IMR-90 (cell line): Measurements from ENCODE around the gene WHRN. TPM values are rescaled to one million over a fixed set of nuclear protein-coding genes. Genes with fewer than 3 reads are reported as not detected.
A peak's percentile ranks its signal among the peaks of the same experiment; 100 is the strongest.

ENCODE experiments used
- ATAC-seq: fragments of 200-7000 bp; cut with Tn5 transposase; 2 replicates; pipeline ENCODE4 v1.9.1; 2020; ENCODE audit warnings: low read depth, mild to moderate bottlenecking, moderate library complexity
- BruUV-seq: library from RNA; stranded (reverse); fragments of 400-500 nt; replicated peaks from 2 replicates; lab custom pipeline; 2021; lab: Mats Ljungman, UMichigan
- CTCF ChIA-PET: fragments of 300-600 bp; formaldehyde crosslinking; extraction: SDS; loops from one replicate; lab custom pipeline; 2021; ENCODE audit warnings: antibody characterized with exemption; lab: Yijun Ruan, JAX
- POLR2A ChIA-PET: fragments of 300-600 bp; sonication (Branson Sonifier 250); formaldehyde crosslinking; loops from one replicate; lab custom pipeline; 2022; ENCODE audit warnings: antibody characterized with exemption; ENCODE audit not compliant: unreplicated experiment; lab: Charles Lee
- DNase-seq: peaks from one replicate; pipeline ENCODE4 v3.0.0; 2013
- H2AFZ ChIP-seq: replicated peaks from 2 replicates; pipeline ENCODE3; 2013; ENCODE audit warnings: low read length, mild to moderate bottlenecking; ENCODE audit not compliant: poor library complexity
- H2AK5ac ChIP-seq: 2 replicates; pipeline ENCODE4 v1.6.1; 2013; ENCODE audit warnings: low read depth, low read length, inconsistent platforms
- H2AK9ac ChIP-seq: replicated peaks from 2 replicates; pipeline ENCODE3; 2013; ENCODE audit warnings: mild to moderate bottlenecking, low read depth, low read length, moderate library complexity; ENCODE audit not compliant: poor library complexity
- H2BK120ac ChIP-seq: 2 replicates; pipeline ENCODE4 v1.6.1; 2013; ENCODE audit warnings: low read depth, low read length, inconsistent platforms
- H2BK15ac ChIP-seq: 3 replicates; pipeline ENCODE4 v1.6.1; 2013; ENCODE audit warnings: low read depth, low read length, inconsistent platforms
- H2BK20ac ChIP-seq: 2 replicates; pipeline ENCODE4 v1.6.1; 2013; ENCODE audit warnings: low read depth, mild to moderate bottlenecking, inconsistent platforms, low read length, moderate library complexity
- H2BK5ac ChIP-seq: 2 replicates; pipeline ENCODE4 v1.6.1; 2013; ENCODE audit warnings: mild to moderate bottlenecking, low read depth, low read length, inconsistent platforms; ENCODE audit not compliant: poor library complexity, severe bottlenecking
- H3K14ac ChIP-seq: replicated peaks from 2 replicates; pipeline ENCODE4 v1.6.1; 2013; ENCODE audit warnings: low read depth, low read length, inconsistent platforms
- H3K18ac ChIP-seq: 2 replicates; pipeline ENCODE4 v1.6.1; 2013; ENCODE audit warnings: low read depth, low read length, control low read depth
- H3K23ac ChIP-seq: 2 replicates; pipeline ENCODE4 v1.6.1; 2013; ENCODE audit warnings: low read depth, low read length, inconsistent platforms
- H3K27ac ChIP-seq: 2 replicates; pipeline ENCODE4 v1.5.1; 2013; ENCODE audit warnings: mild to moderate bottlenecking, control low read depth, low read length; ENCODE audit not compliant: insufficient read depth
- H3K27me3 ChIP-seq: 2 replicates; pipeline ENCODE4 v1.6.1; 2013; ENCODE audit warnings: low read length; ENCODE audit not compliant: control insufficient read depth, insufficient read depth
- H3K36me3 ChIP-seq: 2 replicates; pipeline ENCODE4 v1.6.1; 2013; ENCODE audit warnings: low read length, mixed read lengths; ENCODE audit not compliant: control insufficient read depth, insufficient read depth
- H3K4ac ChIP-seq: 2 replicates; pipeline ENCODE4 v1.6.1; 2013; ENCODE audit warnings: low read depth, low read length, inconsistent platforms
- H3K4me1 ChIP-seq: 2 replicates; pipeline ENCODE4 v1.6.1; 2013; ENCODE audit warnings: low read length, mixed read lengths; ENCODE audit not compliant: control insufficient read depth, insufficient read depth
- H3K4me2 ChIP-seq: 2 replicates; pipeline ENCODE4 v1.6.1; 2013; ENCODE audit warnings: low read depth, mild to moderate bottlenecking, control low read depth, low read length, moderate library complexity
- H3K4me3 ChIP-seq: 2 replicates; pipeline ENCODE4 v1.5.1; 2013; ENCODE audit warnings: low read depth, mild to moderate bottlenecking, control low read depth, low read length, moderate library complexity; ENCODE audit not compliant: insufficient read depth
- H3K56ac ChIP-seq: 2 replicates; pipeline ENCODE4 v1.6.1; 2013; ENCODE audit warnings: low read length, inconsistent platforms; ENCODE audit not compliant: insufficient read depth; ENCODE audit errors: extremely low read depth
- H3K79me1 ChIP-seq, 2 experiments: 2 replicates each; pipeline ENCODE4 v1.6.1; 2013; ENCODE audit warnings: low read length in 2 of 2, inconsistent platforms in 1 of 2, low read depth in 1 of 2
- H3K9ac ChIP-seq: 2 replicates; pipeline ENCODE4 v1.6.1; 2013; ENCODE audit warnings: low read depth, low read length, control low read depth
- H3K9me1 ChIP-seq: 2 replicates; pipeline ENCODE4 v1.6.1; 2013; ENCODE audit warnings: low read length, inconsistent platforms; ENCODE audit not compliant: insufficient read depth
- H3K9me3 ChIP-seq: 2 replicates; pipeline ENCODE4 v1.6.1; 2013; ENCODE audit warnings: low read length; ENCODE audit not compliant: control insufficient read depth, insufficient read depth
- H4K20me1 ChIP-seq: 2 replicates; pipeline ENCODE4 v1.6.1; 2013; ENCODE audit warnings: low read length, inconsistent platforms; ENCODE audit not compliant: insufficient read depth
- H4K5ac ChIP-seq: 2 replicates; pipeline ENCODE4 v1.6.1; 2013; ENCODE audit warnings: mild to moderate bottlenecking, low read depth, low read length, control low read depth
- H4K8ac ChIP-seq, 2 experiments: 2 replicates each; pipeline ENCODE4 v1.6.1; 2013; ENCODE audit warnings: low read depth in 2 of 2, low read length in 2 of 2, control low read depth in 1 of 2, inconsistent platforms in 1 of 2
- H4K91ac ChIP-seq: 2 replicates; pipeline ENCODE4 v1.6.1; 2013; ENCODE audit warnings: low read depth, low read length, inconsistent platforms; ENCODE audit not compliant: insufficient read depth
- CTCF ChIP-seq: conservative IDR thresholded peaks from 2 replicates; pipeline ENCODE4 v1.5.1; 2012; ENCODE audit warnings: mild to moderate bottlenecking, low read depth, low read length, improper control_type of control experiment
- FOS ChIP-seq: fragments of 150-350 bp; IDR thresholded peaks from 2 replicates; pipeline ENCODE4 v1.6.1; 2016; ENCODE audit warnings: low read depth, low read length
- MXI1 ChIP-seq: IDR thresholded peaks from 2 replicates; pipeline ENCODE4 v1.6.1; 2012; ENCODE audit warnings: low read depth, mild to moderate bottlenecking, low read length, moderate library complexity, borderline replicate concordance
- RAD21 ChIP-seq: IDR thresholded peaks from 2 replicates; pipeline ENCODE4 v1.6.1; 2012; ENCODE audit warnings: low read length, improper control_type of control experiment
- WGBS, 2 experiments: methylation state at CpG; one replicate each; pipeline versions ENCODE4 v1.1.5 to v1.1.7; 2013; ENCODE audit warnings: missing lambda C conversion rate in 2 of 2; ENCODE audit not compliant: insufficient read length in 1 of 2; ENCODE audit errors: extremely low coverage in 2 of 2; 5-methylcytosine and 5-hydroxymethylcytosine counted together
- dilution Hi-C: fragments of 300-500 bp; cut with HindIII; formaldehyde crosslinking; loops from one replicate; pipeline ENCODE4 v1.14.3; 2018; ENCODE audit warnings: low sequenced_read_pairs; ENCODE audit not compliant: unreplicated experiment
- in situ Hi-C: fragments of 300-500 bp; cut with MboI; formaldehyde crosslinking; loops from 3 replicates; pipeline ENCODE4 v1.14.3; 2019; ENCODE audit warnings: low sequenced_read_pairs, inconsistent platforms, mixed read lengths
- intact Hi-C: fragments of 100-400 bp; cut with micrococcal nuclease; formaldehyde crosslinking; loops from 2 replicates; pipeline ENCODE4 v1.10.0; 2022
- polyA plus RNA-seq, 3 experiments: library from polyadenylated mRNA; depleted of rRNA; stranded (reverse); fragments of >200 nt; gene quantifications; 2 replicates each; pipeline ENCODE4 v1.2.3, GENCODE V29; 2012; ENCODE audit warnings: low replicate concordance in 1 of 3
- total RNA-seq: library from RNA; depleted of rRNA; stranded (reverse); fragments of >200 nt; gene quantifications from 2 replicates; pipeline ENCODE4 v1.2.3, GENCODE V29; 2012

WHRN gene
- total and polyA plus RNA-seq, 2 of the 4 experiments (the other 2 are of a cell fraction) = 0.18 to 2.6 TPM

DNA sequence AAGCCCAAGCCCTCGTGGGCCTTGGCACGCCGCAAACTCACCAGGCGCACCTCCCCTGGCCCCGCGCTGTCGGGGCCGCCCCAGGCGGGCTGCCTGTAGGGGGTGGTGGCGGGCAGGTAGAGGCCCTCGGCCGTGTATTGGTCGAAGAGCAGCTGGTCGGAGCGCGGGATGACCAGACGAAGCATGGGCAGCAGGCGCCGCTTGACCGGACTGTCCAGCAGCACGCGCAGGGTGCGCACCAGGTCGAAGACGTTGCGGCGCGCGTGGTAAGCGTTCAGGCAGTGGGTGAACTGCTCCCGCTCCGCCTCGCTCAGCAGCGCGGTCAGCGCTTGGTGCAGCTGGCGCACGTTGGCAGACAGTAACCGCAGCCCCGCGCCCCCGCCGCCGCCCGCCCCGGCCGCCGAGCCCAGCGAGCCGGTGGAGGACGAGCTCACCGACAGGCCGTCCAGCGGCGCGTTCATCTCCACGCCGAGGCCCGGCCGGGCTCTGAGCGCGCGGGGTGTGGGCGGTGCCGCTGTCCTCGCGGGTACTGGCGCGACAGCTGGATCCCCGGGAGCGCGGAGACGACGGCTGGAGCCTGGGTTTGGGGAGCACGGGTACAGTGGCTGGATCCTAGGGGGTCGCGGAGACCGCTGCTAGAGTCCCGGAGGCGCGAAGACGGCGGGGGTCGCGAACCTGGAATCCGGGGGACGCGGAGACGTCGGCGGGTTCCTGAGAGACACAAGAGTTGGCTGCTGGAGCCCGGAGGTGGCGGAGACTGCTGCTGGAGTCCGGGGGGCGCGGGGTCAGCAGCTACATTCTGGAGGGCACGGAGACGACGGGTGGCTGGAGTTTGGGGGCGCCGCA, 709 bp downstream of the WHRN start:
- no peak overlapping the region for H2AK5ac ChIP-seq
- intact Hi-C loops = loop anchor here (1.0 to 10.0 kb wide), 3 partner anchors 83 to 170 kb away; partner anchors contain the start of gene ATP6V1G1

More for the DNA sequence above, 709 bp downstream of the WHRN start:
- peak; percentile 19 for DNase-seq
- Histone ChIP-seq H2BK5ac (no peak overlapping the region), H3K9me3 (no peaks in the 10 kb centered on the region), H3K79me1 (no peaks in the 10 kb centered on the region; a peak in 1 of 4 replicates), H3K4me1 (peaks cover 11% of the 10 kb centered on the region), H3K4me3 (peak overlapping the region; percentile 71), H2BK120ac (no peak overlapping the region), H4K91ac (no peak overlapping the region), H3K9ac (peak overlapping the region; percentile 28; the same call in 1 of the 2 replicates), H3K27ac (no peak overlapping the region), H3K18ac (no peak overlapping the region), H4K5ac (no peak overlapping the region), H3K14ac (no peak overlapping the region), H3K56ac (no peak overlapping the region), H3K9me1 (peaks cover 5% of the 10 kb centered on the region; the same call in 1 of the 2 replicates), H3K4ac (no peak overlapping the region; the same call in 1 of the 2 replicates), H2BK15ac (no peak overlapping the region), H2BK20ac (no peak overlapping the region), H3K4me2 (peak overlapping the region; percentile 73), H4K20me1 (peaks cover 3% of the 10 kb centered on the region; the same call in 1 of the 2 replicates), H3K27me3 (peaks cover 27% of the 10 kb centered on the region), H4K8ac (no peak overlapping the region), H2AFZ (peak overlapping the region; percentile 91), H3K23ac (no peak overlapping the region), H2AK9ac (peak overlapping the region; percentile 77), H3K36me3 (no peaks in the 10 kb centered on the region)
- ATAC-seq = peak; percentile 40
- in situ Hi-C loops = no loop called here
- ChIA-PET POLR2A (interaction anchor here (0.7 kb wide), 1 partner anchor 83 kb away, joined by 3 read pairs; the partner anchor contains the start of gene ATP6V1G1), CTCF (interaction anchor here (0.6 to 1.5 kb wide), 3 partner anchors 22 to 206 kb away, joined by 3 to 10 read pairs (median 3); no protein-coding TSS in a partner anchor)
- no TSS peak for BruUV-seq
- dilution Hi-C loops = no loop called here
- no peak for TF ChIP-seq FOS
- TF ChIP-seq RAD21 = no peak
- peak; percentile 23 for TF ChIP-seq CTCF
- peak; percentile 56; the same call in 1 of the 2 replicates for TF ChIP-seq MXI1
- WGBS, 2 experiments = 5% methylated on average over 70 of the region's 101 CpGs; no CpG with 5 or more reads in 1 of the 2 experiments
